Measurements from ENCODE around the gene MITF.

Gene MITF, protein sequence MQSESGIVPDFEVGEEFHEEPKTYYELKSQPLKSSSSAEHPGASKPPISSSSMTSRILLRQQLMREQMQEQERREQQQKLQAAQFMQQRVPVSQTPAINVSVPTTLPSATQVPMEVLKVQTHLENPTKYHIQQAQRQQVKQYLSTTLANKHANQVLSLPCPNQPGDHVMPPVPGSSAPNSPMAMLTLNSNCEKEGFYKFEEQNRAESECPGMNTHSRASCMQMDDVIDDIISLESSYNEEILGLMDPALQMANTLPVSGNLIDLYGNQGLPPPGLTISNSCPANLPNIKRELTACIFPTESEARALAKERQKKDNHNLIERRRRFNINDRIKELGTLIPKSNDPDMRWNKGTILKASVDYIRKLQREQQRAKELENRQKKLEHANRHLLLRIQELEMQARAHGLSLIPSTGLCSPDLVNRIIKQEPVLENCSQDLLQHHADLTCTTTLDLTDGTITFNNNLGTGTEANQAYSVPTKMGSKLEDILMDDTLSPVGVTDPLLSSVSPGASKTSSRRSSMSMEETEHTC

GRCh38 chr3:69739204-69740102 lies at the start of gene MITF:
Gene MITF (plus strand): TSS chr3:69739464. CDS start chr3:69739598, 134 bp downstream.
- DNase-seq = peak; percentile 94

GRCh38 chr3:69691860-69692259 lies 47.4 kb upstream of the MITF start:
- no peak for DNase-seq

GRCh38 chr3:69692761-69693160 lies 46.5 kb upstream of the MITF start:
- no peak for DNase-seq

GRCh38 chr3:69695443-69695842 lies 43.8 kb upstream of the MITF start:
- DNase-seq = no peak

DNA sequence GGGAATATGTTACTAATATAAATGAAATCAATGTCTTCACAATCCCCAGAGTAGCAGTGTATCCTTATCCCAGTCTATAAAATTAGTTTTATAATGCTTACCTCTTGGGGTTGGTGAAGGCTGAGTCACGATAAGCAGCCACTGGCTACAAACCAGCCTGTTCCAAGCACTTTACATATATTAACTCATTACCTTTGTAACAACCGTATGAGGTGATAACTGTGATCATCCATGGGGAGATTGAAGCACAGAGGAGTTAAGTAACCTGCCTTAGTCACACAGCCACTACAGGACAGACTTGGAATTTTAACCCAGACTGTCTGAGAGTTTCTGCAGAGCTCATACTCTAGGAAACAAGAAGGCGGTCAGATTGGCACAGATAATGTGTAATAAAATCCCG lies 43.3 kb upstream of the MITF start:
- DNase-seq = no peak

- DNase-seq = no peak
Measured at GRCh38 chr3:69696367-69696766, 42.9 kb upstream of the MITF start.

GRCh38 chr3:69697381-69697780 lies 41.9 kb upstream of the MITF start:
- DNase-seq = no peak

DNA sequence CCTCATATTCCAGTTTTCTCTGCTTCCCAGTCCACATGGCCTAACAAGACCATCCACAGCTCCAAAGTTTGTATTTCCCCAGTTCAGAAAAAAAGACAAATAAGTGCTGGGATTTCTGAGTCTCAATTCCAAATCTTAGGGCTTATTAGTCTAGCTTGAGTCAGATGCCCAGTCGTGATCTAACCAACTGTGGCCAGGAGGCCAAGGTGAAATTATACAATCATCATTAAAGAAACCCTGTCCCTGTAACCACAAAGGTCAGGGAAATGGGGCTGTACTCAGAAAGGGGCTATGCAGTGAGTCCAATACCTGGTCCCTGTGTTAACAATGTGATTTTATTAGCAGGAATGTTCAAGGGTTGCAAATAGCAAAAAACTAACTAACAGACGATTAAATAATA lies 40.5 kb upstream of the MITF start:
- no peak for DNase-seq

GRCh38 chr3:69699183-69699582 lies 40.1 kb upstream of the MITF start:
- DNase-seq = peak; percentile 53

DNA sequence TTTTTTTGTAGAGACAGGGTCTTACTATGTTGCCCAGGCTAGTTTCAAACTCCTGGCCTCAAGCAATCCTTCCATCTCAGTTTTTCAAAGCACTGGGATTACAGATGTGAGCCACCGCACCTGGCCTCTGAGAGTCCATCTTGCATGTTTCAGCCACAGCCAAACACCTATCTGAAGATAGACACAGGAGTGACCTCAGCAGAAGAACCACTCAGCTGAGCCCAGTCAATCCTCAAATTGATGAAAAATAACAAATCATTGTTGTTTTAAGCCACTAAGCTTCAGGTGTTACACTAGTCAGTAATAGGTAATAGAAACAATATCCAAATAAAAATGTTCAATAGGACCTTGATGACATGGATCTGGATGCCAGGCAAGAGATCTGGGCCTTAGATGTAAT lies 38.3 kb upstream of the MITF start:
- DNase-seq = no peak

DNA sequence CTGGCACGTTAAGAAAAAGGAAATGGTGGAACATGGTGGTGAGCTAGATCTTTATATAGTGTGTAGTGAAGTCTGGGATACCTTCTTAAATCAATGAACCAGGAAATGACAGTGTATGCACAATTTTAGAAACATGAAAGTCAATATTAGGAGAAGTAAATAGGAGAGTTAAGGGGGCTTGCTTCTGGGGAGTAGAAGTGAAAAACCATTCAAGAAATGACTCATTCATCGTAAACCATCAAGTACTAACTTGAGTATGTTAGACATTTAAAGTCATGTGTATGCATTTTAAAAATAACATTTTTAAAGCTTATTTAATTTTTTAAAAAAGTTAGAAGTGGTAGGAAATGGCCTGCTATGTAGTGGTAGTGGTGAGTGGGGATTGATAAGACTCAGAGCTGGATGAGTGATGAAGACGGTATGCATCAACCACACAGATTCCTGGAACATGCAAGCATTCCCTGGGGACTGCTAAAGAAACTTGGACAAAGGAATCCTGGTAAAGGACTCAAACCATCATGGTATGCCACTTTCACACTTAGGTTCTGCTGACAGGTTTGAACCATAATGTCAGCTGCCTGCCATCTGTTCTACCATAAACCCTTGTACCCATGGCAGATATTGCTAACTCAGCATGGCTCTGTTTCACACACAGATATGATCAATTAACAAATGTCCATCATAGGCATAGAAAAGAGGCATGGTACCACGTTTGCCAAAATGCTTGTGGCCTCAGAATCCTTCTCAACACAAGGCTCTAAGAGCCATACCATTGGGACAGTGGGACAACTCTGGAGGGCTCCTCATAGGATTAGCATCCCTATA lies 28.9 kb upstream of the MITF start:
- DNase-seq = peak; percentile 66

DNA sequence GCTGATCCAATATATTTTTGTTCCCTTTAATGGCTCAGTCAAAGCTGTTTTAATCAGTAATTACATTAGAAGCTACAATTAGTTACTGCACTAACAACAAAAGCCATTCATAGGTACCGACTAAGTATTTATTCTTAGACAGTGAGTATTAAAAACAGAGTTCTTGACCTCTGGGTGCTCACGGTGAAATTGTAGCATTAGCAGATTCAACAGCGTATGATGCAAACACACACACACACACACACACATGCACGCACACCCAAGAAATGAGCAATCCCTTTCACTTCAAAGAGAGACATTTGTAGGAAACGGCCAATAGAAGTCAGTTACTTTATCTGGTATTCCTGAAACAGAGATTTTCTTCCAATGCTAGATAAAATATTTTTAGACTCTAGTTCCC lies 27.0 kb upstream of the MITF start:
- no peak for DNase-seq

GRCh38 chr3:69712933-69713332 lies 26.3 kb upstream of the MITF start:
- DNase-seq = no peak

DNA sequence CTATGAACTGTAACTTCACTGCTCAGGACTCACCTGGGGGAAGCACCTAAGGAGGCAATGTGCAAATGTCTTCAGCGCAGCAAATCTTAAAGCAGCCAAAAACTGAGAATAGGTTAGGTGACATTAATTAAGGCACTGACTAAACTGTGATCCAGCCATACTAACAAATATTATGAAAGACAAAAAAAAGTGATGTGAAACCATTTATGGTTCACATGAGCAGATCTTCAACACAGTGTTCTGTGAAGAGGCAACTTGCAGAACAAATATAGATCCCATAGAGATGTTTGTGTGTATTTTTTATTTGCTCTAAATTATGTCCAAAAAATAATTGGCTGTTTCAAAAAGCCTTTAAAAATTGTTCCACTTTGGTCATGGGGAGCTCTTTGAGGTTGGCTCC lies 24.1 kb upstream of the MITF start:
- DNase-seq = no peak

DNA sequence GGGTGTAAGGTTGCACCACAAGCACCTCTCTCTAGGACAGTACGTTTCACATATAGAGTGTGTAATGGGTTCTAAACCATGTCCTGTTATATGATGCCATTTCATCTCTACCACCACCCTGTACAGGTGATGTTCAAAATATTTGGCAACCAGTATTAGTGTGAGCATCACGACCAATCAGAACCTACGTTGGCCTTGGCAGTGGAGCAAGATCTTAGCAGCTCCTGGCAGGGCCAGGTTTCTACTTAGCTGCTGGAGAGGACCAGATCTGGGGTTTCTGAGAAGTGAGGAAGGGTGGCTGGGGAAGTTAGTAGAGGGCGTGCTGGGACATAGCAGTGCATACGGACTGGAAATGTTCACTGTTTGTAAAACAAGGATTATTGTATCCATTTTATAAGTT lies 23.1 kb upstream of the MITF start:
- no peak for DNase-seq

DNA sequence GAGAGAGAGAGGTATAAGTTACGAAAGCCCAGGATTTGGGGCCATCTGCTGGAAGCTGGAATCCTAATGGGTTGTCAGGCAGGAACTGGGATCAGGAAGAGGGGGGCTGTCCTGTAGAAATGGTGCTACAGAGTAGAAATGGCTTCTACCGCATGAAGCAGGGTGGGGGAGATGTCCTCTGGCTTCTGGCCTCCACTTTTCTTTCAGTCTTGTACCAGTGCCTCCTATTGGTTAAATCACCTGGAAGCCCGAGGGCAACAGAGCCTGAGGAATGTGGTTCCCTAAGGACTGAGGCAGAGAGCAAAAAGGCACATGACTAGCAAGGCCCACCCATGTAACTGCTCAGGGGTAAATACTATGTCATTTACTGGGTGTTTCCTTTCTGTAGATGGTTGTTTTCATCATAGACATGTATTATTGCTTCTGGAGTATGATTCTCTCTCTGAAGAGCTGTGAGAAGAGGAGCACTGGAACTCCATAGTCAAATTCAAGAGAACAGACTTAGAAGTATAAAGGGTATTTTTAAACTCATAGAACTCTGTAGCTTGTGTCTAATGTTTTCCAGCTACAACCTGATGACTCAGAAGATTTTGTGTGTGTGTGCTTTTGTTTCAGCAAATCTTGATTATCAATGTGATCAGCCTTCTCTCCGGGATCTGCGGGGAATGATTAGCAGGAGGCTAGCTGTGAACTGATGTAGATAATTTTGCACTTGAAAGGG lies 20.2 kb upstream of the MITF start:
- DNase-seq = no peak

GRCh38 chr3:69719587-69720122 lies 19.6 kb upstream of the MITF start:
- DNase-seq = no peak

- DNase-seq = no peak
Measured at GRCh38 chr3:69720824-69721223, 18.4 kb upstream of the MITF start.

GRCh38 chr3:69723389-69723788 lies 15.9 kb upstream of the MITF start:
- no peak for DNase-seq

DNA sequence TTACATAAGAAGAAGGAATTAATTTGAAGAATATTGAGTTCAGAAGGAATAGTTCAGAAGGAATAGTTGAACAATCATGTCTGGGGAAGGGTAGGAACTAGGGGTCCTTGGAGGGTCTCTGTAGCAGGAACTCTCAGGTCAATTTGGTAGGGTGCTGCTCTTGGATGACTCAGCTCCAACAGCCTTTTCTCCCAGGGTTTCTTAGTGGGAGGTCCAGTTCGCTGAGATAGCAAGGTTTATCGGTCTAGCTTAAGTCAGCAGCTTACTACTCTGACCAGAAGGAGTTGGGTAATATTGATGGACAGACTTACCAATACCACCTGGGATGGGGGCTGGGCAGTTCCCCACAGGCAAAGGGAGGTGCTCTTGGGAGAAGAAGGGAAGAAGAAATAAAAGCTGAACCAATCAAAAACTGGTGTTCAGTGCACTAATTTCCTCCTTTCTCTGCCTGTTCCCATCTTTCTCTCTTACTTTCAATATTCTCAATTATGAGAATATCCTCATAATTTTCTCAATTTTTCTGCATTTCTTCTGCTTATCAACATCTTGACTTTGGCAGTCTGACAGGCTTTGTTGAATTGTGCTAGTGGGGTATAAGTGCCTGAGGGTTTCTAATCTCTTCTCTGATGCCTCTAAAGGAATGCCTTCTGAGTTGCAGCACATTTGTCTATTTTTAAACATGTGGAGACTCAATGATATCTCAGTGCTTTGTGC lies 14.4 kb upstream of the MITF start:
- DNase-seq = peak; percentile 95

GRCh38 chr3:69725994-69726571 lies 13.2 kb upstream of the MITF start:
- no peak for DNase-seq

Data from NCI-H226 (cell line).